WTC11 (cell line): Measurements from ENCODE around the gene TUBB. TPM values are rescaled to one million over a fixed set of nuclear protein-coding genes. Genes with fewer than 3 reads are reported as not detected.

Experiments used
- ATAC-seq: fragments of 200-7000 bp; cut with Tn5 transposase; 2 replicates; pipeline ENCODE4 v1.10.0; 2021; ENCODE audit warnings: mild to moderate bottlenecking, moderate library complexity
- CTCF ChIA-PET: fragments of 300-600 bp; sonication (Branson Sonifier 250); formaldehyde crosslinking; loops from one replicate; lab custom pipeline; 2021; ENCODE audit warnings: antibody characterized with exemption; lab: Charles Lee
- POLR2A ChIA-PET: fragments of 350-600 bp; sonication (Branson Sonifier 250); formaldehyde crosslinking; loops from one replicate; lab custom pipeline; 2021; ENCODE audit warnings: antibody characterized with exemption; lab: Charles Lee
- DNase-seq: peaks from one replicate; pipeline ENCODE4 v3.0.0; 2021; ENCODE audit warnings: low spot score
- H3K27ac Mint-ChIP-seq: 2 replicates; pipeline ENCODE4 v1.8.0; 2021; ENCODE audit warnings: mixed read lengths
- H3K27me3 Mint-ChIP-seq: 2 replicates; pipeline ENCODE4 v1.8.0; 2021; ENCODE audit warnings: low read depth, mild to moderate bottlenecking, moderate library complexity, mixed read lengths
- H3K36me3 Mint-ChIP-seq: 2 replicates; pipeline ENCODE4 v1.8.0; 2021; ENCODE audit warnings: mixed read lengths
- H3K4me1 Mint-ChIP-seq: 2 replicates; pipeline ENCODE4 v1.8.0; 2022; ENCODE audit warnings: mixed read lengths
- H3K4me3 Mint-ChIP-seq: 2 replicates; pipeline ENCODE4 v1.8.0; 2021; ENCODE audit warnings: mild to moderate bottlenecking, moderate library complexity, mixed read lengths
- H3K9me3 Mint-ChIP-seq: 2 replicates; pipeline ENCODE4 v1.8.0; 2021; ENCODE audit warnings: mixed read lengths
- CREM ChIP-seq: sonication (generic); formaldehyde crosslinking; IDR thresholded peaks from 2 replicates; pipeline ENCODE4 v1.8.1; 2022; ENCODE audit warnings: mild to moderate bottlenecking, missing genetic modification reagents, moderate library complexity
- ETV6 ChIP-seq: sonication (generic); formaldehyde crosslinking; IDR thresholded peaks from 2 replicates; pipeline ENCODE4 v1.8.1; 2022; ENCODE audit warnings: mild to moderate bottlenecking, missing genetic modification reagents
- GABPB1 ChIP-seq: sonication (generic); formaldehyde crosslinking; IDR thresholded peaks from 2 replicates; pipeline ENCODE4 v1.8.1; 2023; ENCODE audit warnings: mild to moderate bottlenecking, missing genetic modification reagents
- HMGA2 ChIP-seq: fragments of 250-450 bp; sonication (Bioruptor Pico); IDR thresholded peaks from 2 replicates; pipeline ENCODE4 v1.4.0; 2021; ENCODE audit warnings: mild to moderate bottlenecking, moderate library complexity
- HMGXB4 ChIP-seq: sonication (generic); formaldehyde crosslinking; IDR thresholded peaks from 2 replicates; pipeline ENCODE4 v1.8.1; 2023; ENCODE audit warnings: mild to moderate bottlenecking, moderate library complexity, missing genetic modification reagents
- NR1H2 ChIP-seq: sonication (generic); formaldehyde crosslinking; IDR thresholded peaks from 2 replicates; pipeline ENCODE4 v1.9.0; 2021; ENCODE audit warnings: mild to moderate bottlenecking, moderate library complexity, missing genetic modification reagents
- OVOL2 ChIP-seq: fragments of 250-450 bp; sonication (Bioruptor Pico); IDR thresholded peaks from 2 replicates; pipeline ENCODE4 v1.9.0; 2021; ENCODE audit warnings: mild to moderate bottlenecking, borderline replicate concordance
- SP1 ChIP-seq: sonication (generic); formaldehyde crosslinking; conservative IDR thresholded peaks from 2 replicates; pipeline ENCODE4 v1.8.1; 2022; ENCODE audit warnings: missing genetic modification reagents
- total RNA-seq: library from RNA; stranded (reverse); gene quantifications from 3 replicates; pipeline ENCODE4 v1.2.3, GENCODE V29; 2021
- TF ChIP-seq, protein P1 (sequence below): sonication (generic); formaldehyde crosslinking; IDR thresholded peaks from 2 replicates; pipeline ENCODE4 v1.8.0; 2023; ENCODE audit warnings: missing genetic modification reagents, mild to moderate bottlenecking, borderline replicate concordance
- TF ChIP-seq, protein P2 (sequence below): fragments of 250-450 bp; sonication (Bioruptor Pico); IDR thresholded peaks from 2 replicates; pipeline ENCODE4 v1.9.0; 2021; ENCODE audit warnings: mild to moderate bottlenecking, borderline replicate concordance
- TF ChIP-seq, protein P3 (sequence below): sonication (generic); formaldehyde crosslinking; IDR thresholded peaks from 2 replicates; pipeline ENCODE4 v1.8.1; 2022; ENCODE audit warnings: mild to moderate bottlenecking, moderate library complexity, missing genetic modification reagents
- TF ChIP-seq, protein P4 (sequence below): sonication (generic); formaldehyde crosslinking; IDR thresholded peaks from 2 replicates; pipeline ENCODE4 v1.8.0; 2022; ENCODE audit warnings: missing genetic modification reagents

TUBB gene
- total RNA-seq, 1 experiment from 2014 or later, result 1,503 TPM

- TF ChIP-seq, protein P1, sequence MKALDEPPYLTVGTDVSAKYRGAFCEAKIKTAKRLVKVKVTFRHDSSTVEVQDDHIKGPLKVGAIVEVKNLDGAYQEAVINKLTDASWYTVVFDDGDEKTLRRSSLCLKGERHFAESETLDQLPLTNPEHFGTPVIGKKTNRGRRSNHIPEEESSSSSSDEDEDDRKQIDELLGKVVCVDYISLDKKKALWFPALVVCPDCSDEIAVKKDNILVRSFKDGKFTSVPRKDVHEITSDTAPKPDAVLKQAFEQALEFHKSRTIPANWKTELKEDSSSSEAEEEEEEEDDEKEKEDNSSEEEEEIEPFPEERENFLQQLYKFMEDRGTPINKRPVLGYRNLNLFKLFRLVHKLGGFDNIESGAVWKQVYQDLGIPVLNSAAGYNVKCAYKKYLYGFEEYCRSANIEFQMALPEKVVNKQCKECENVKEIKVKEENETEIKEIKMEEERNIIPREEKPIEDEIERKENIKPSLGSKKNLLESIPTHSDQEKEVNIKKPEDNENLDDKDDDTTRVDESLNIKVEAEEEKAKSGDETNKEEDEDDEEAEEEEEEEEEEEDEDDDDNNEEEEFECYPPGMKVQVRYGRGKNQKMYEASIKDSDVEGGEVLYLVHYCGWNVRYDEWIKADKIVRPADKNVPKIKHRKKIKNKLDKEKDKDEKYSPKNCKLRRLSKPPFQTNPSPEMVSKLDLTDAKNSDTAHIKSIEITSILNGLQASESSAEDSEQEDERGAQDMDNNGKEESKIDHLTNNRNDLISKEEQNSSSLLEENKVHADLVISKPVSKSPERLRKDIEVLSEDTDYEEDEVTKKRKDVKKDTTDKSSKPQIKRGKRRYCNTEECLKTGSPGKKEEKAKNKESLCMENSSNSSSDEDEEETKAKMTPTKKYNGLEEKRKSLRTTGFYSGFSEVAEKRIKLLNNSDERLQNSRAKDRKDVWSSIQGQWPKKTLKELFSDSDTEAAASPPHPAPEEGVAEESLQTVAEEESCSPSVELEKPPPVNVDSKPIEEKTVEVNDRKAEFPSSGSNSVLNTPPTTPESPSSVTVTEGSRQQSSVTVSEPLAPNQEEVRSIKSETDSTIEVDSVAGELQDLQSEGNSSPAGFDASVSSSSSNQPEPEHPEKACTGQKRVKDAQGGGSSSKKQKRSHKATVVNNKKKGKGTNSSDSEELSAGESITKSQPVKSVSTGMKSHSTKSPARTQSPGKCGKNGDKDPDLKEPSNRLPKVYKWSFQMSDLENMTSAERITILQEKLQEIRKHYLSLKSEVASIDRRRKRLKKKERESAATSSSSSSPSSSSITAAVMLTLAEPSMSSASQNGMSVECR (CRISPR knock-in tag), result no peak
- TF ChIP-seq NR1H2 (CRISPR knock-in tag), result no peak
- no peak for TF ChIP-seq HMGA2 (CRISPR knock-in tag)
- TF ChIP-seq, protein P2, sequence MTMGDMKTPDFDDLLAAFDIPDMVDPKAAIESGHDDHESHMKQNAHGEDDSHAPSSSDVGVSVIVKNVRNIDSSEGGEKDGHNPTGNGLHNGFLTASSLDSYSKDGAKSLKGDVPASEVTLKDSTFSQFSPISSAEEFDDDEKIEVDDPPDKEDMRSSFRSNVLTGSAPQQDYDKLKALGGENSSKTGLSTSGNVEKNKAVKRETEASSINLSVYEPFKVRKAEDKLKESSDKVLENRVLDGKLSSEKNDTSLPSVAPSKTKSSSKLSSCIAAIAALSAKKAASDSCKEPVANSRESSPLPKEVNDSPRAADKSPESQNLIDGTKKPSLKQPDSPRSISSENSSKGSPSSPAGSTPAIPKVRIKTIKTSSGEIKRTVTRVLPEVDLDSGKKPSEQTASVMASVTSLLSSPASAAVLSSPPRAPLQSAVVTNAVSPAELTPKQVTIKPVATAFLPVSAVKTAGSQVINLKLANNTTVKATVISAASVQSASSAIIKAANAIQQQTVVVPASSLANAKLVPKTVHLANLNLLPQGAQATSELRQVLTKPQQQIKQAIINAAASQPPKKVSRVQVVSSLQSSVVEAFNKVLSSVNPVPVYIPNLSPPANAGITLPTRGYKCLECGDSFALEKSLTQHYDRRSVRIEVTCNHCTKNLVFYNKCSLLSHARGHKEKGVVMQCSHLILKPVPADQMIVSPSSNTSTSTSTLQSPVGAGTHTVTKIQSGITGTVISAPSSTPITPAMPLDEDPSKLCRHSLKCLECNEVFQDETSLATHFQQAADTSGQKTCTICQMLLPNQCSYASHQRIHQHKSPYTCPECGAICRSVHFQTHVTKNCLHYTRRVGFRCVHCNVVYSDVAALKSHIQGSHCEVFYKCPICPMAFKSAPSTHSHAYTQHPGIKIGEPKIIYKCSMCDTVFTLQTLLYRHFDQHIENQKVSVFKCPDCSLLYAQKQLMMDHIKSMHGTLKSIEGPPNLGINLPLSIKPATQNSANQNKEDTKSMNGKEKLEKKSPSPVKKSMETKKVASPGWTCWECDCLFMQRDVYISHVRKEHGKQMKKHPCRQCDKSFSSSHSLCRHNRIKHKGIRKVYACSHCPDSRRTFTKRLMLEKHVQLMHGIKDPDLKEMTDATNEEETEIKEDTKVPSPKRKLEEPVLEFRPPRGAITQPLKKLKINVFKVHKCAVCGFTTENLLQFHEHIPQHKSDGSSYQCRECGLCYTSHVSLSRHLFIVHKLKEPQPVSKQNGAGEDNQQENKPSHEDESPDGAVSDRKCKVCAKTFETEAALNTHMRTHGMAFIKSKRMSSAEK, result no peak
- TF ChIP-seq HMGXB4, result peak; percentile 53; the same call in 1 of the 2 replicates
- TF ChIP-seq, protein P3, sequence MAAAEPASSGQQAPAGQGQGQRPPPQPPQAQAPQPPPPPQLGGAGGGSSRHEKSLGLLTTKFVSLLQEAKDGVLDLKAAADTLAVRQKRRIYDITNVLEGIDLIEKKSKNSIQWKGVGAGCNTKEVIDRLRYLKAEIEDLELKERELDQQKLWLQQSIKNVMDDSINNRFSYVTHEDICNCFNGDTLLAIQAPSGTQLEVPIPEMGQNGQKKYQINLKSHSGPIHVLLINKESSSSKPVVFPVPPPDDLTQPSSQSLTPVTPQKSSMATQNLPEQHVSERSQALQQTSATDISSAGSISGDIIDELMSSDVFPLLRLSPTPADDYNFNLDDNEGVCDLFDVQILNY (CRISPR knock-in tag), result peak; percentile 54; the same call in 1 of the 2 replicates
Observed at GRCh38 chr6:30686908-30687658, 33.1 kb upstream of the TUBB start (continued).

DNA sequence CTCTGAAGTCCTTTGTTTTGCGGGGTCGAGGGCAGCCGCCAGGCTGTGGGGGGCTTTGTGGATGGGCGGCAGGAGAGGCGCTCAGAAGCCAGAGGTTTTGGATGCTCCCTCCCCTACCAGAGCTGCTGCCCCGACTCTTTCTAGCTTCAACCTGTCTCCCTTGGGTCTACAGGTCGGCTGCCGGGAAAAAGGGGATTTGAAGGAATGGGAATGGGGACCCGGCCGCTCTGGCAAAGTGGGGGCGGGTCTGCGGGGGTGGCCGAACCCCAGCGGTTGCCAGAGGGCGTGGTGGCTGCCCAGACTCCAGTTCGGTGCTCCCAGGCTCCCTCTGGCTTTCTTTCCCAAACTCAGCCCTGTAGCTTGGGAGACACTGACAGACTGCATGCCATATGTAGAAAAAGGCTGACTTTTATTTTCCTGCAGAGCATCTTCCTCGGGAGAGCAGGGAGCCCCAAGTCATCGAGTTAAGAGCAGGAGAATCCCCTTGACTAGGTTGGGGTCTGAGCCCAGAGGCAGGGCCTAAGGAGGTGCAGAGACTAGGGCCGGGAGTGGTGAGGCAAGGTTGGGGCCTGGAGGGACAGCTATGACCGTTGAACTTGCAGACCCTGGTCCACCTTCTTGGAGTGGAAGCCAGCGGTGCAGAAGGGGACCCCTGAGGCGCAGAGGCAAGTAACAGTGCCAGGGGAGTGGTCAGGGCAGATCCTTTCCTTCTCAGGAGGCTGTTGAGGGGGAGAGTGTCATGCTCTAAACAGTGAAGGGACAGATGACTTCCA is 32.3 kb upstream of the TUBB start:
- H3K9me3 Mint-ChIP-seq, result no peaks in the 10 kb centered on the region
- peak; percentile 2; the same call in 1 of the 2 replicates for ATAC-seq
- peaks cover 3% of the 10 kb centered on the region; the same call in 1 of the 2 replicates for H3K36me3 Mint-ChIP-seq
- ChIA-PET CTCF (interaction anchor here (0.7 to 2.8 kb wide), 8 partner anchors 9 to 193 kb away, joined by 3 to 42 read pairs (median 8); partner anchors contain the start of genes DHX16, FLOT1 and MDC1), POLR2A (interaction anchor here (0.5 to 2.6 kb wide), 10 partner anchors 14 to 193 kb away, joined by 3 to 7 read pairs (median 3); partner anchors contain the start of genes GNL1, MDC1, MRPS18B and PPP1R10)
- no peaks in the 10 kb centered on the region for H3K27me3 Mint-ChIP-seq
- DNase-seq, result peak; percentile 46
- peaks cover 70% of the 10 kb centered on the region for H3K4me1 Mint-ChIP-seq
- peak overlapping the region; percentile 80 for H3K4me3 Mint-ChIP-seq
- 0 out of 2 replicates have a peak overlapping the region, but pooled peaks have one; percentile 39 for H3K27ac Mint-ChIP-seq
- TF ChIP-seq, protein P1 (CRISPR knock-in tag), result no peak
- no peak for TF ChIP-seq GABPB1
- no peak for TF ChIP-seq SP1 (CRISPR knock-in tag)
- TF ChIP-seq, protein P4, sequence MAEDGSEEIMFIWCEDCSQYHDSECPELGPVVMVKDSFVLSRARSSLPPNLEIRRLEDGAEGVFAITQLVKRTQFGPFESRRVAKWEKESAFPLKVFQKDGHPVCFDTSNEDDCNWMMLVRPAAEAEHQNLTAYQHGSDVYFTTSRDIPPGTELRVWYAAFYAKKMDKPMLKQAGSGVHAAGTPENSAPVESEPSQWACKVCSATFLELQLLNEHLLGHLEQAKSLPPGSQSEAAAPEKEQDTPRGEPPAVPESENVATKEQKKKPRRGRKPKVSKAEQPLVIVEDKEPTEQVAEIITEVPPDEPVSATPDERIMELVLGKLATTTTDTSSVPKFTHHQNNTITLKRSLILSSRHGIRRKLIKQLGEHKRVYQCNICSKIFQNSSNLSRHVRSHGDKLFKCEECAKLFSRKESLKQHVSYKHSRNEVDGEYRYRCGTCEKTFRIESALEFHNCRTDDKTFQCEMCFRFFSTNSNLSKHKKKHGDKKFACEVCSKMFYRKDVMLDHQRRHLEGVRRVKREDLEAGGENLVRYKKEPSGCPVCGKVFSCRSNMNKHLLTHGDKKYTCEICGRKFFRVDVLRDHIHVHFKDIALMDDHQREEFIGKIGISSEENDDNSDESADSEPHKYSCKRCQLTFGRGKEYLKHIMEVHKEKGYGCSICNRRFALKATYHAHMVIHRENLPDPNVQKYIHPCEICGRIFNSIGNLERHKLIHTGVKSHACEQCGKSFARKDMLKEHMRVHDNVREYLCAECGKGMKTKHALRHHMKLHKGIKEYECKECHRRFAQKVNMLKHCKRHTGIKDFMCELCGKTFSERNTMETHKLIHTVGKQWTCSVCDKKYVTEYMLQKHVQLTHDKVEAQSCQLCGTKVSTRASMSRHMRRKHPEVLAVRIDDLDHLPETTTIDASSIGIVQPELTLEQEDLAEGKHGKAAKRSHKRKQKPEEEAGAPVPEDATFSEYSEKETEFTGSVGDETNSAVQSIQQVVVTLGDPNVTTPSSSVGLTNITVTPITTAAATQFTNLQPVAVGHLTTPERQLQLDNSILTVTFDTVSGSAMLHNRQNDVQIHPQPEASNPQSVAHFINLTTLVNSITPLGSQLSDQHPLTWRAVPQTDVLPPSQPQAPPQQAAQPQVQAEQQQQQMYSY, result peak; percentile 62
- TF ChIP-seq ETV6 (CRISPR knock-in tag), result peak; percentile 17; the same call in 1 of the 2 replicates
- TF ChIP-seq CREM (CRISPR knock-in tag), result 0 out of 2 replicates have a peak, but pooled peaks have one; percentile 46
- no peak for TF ChIP-seq OVOL2 (CRISPR knock-in tag)
